IMR-90 (cell line): Measurements from ENCODE around the gene C2orf49. TPM values are rescaled to one million over a fixed set of nuclear protein-coding genes. Genes with fewer than 3 reads are reported as not detected.
A peak's percentile ranks its signal among the peaks of the same experiment; 100 is the strongest.

Experiments used
- ATAC-seq: fragments of 200-7000 bp; cut with Tn5 transposase; 2 replicates; pipeline ENCODE4 v1.9.1; 2020; ENCODE audit warnings: low read depth, mild to moderate bottlenecking, moderate library complexity
- BruUV-seq: library from RNA; stranded (reverse); fragments of 400-500 nt; replicated peaks from 2 replicates; lab custom pipeline; 2021; lab: Mats Ljungman, UMichigan
- CTCF ChIA-PET: fragments of 300-600 bp; formaldehyde crosslinking; extraction: SDS; loops from one replicate; lab custom pipeline; 2021; ENCODE audit warnings: antibody characterized with exemption; lab: Yijun Ruan, JAX
- POLR2A ChIA-PET: fragments of 300-600 bp; sonication (Branson Sonifier 250); formaldehyde crosslinking; loops from one replicate; lab custom pipeline; 2022; ENCODE audit warnings: antibody characterized with exemption; ENCODE audit not compliant: unreplicated experiment; lab: Charles Lee
- DNase-seq: peaks from one replicate; pipeline ENCODE4 v3.0.0; 2013
- H2AFZ ChIP-seq: replicated peaks from 2 replicates; pipeline ENCODE3; 2013; ENCODE audit warnings: low read length, mild to moderate bottlenecking; ENCODE audit not compliant: poor library complexity
- H2AK5ac ChIP-seq: 2 replicates; pipeline ENCODE4 v1.6.1; 2013; ENCODE audit warnings: low read depth, low read length, inconsistent platforms
- H2AK9ac ChIP-seq: replicated peaks from 2 replicates; pipeline ENCODE3; 2013; ENCODE audit warnings: mild to moderate bottlenecking, low read depth, low read length, moderate library complexity; ENCODE audit not compliant: poor library complexity
- H2BK120ac ChIP-seq: 2 replicates; pipeline ENCODE4 v1.6.1; 2013; ENCODE audit warnings: low read depth, low read length, inconsistent platforms
- H2BK15ac ChIP-seq: 3 replicates; pipeline ENCODE4 v1.6.1; 2013; ENCODE audit warnings: low read depth, low read length, inconsistent platforms
- H2BK20ac ChIP-seq: 2 replicates; pipeline ENCODE4 v1.6.1; 2013; ENCODE audit warnings: low read depth, mild to moderate bottlenecking, inconsistent platforms, low read length, moderate library complexity
- H2BK5ac ChIP-seq: 2 replicates; pipeline ENCODE4 v1.6.1; 2013; ENCODE audit warnings: mild to moderate bottlenecking, low read depth, low read length, inconsistent platforms; ENCODE audit not compliant: poor library complexity, severe bottlenecking
- H3K14ac ChIP-seq: replicated peaks from 2 replicates; pipeline ENCODE4 v1.6.1; 2013; ENCODE audit warnings: low read depth, low read length, inconsistent platforms
- H3K18ac ChIP-seq: 2 replicates; pipeline ENCODE4 v1.6.1; 2013; ENCODE audit warnings: low read depth, low read length, control low read depth
- H3K23ac ChIP-seq: 2 replicates; pipeline ENCODE4 v1.6.1; 2013; ENCODE audit warnings: low read depth, low read length, inconsistent platforms
- H3K27ac ChIP-seq: 2 replicates; pipeline ENCODE4 v1.5.1; 2013; ENCODE audit warnings: mild to moderate bottlenecking, control low read depth, low read length; ENCODE audit not compliant: insufficient read depth
- H3K27me3 ChIP-seq: 2 replicates; pipeline ENCODE4 v1.6.1; 2013; ENCODE audit warnings: low read length; ENCODE audit not compliant: control insufficient read depth, insufficient read depth
- H3K36me3 ChIP-seq: 2 replicates; pipeline ENCODE4 v1.6.1; 2013; ENCODE audit warnings: low read length, mixed read lengths; ENCODE audit not compliant: control insufficient read depth, insufficient read depth
- H3K4ac ChIP-seq: 2 replicates; pipeline ENCODE4 v1.6.1; 2013; ENCODE audit warnings: low read depth, low read length, inconsistent platforms
- H3K4me1 ChIP-seq: 2 replicates; pipeline ENCODE4 v1.6.1; 2013; ENCODE audit warnings: low read length, mixed read lengths; ENCODE audit not compliant: control insufficient read depth, insufficient read depth
- H3K4me2 ChIP-seq: 2 replicates; pipeline ENCODE4 v1.6.1; 2013; ENCODE audit warnings: low read depth, mild to moderate bottlenecking, control low read depth, low read length, moderate library complexity
- H3K4me3 ChIP-seq: 2 replicates; pipeline ENCODE4 v1.5.1; 2013; ENCODE audit warnings: low read depth, mild to moderate bottlenecking, control low read depth, low read length, moderate library complexity; ENCODE audit not compliant: insufficient read depth
- H3K56ac ChIP-seq: 2 replicates; pipeline ENCODE4 v1.6.1; 2013; ENCODE audit warnings: low read length, inconsistent platforms; ENCODE audit not compliant: insufficient read depth; ENCODE audit errors: extremely low read depth
- H3K79me1 ChIP-seq, 2 experiments: 2 replicates each; pipeline ENCODE4 v1.6.1; 2013; ENCODE audit warnings: low read length in 2 of 2, inconsistent platforms in 1 of 2, low read depth in 1 of 2
- H3K9ac ChIP-seq: 2 replicates; pipeline ENCODE4 v1.6.1; 2013; ENCODE audit warnings: low read depth, low read length, control low read depth
- H3K9me1 ChIP-seq: 2 replicates; pipeline ENCODE4 v1.6.1; 2013; ENCODE audit warnings: low read length, inconsistent platforms; ENCODE audit not compliant: insufficient read depth
- H3K9me3 ChIP-seq: 2 replicates; pipeline ENCODE4 v1.6.1; 2013; ENCODE audit warnings: low read length; ENCODE audit not compliant: control insufficient read depth, insufficient read depth
- H4K20me1 ChIP-seq: 2 replicates; pipeline ENCODE4 v1.6.1; 2013; ENCODE audit warnings: low read length, inconsistent platforms; ENCODE audit not compliant: insufficient read depth
- H4K5ac ChIP-seq: 2 replicates; pipeline ENCODE4 v1.6.1; 2013; ENCODE audit warnings: mild to moderate bottlenecking, low read depth, low read length, control low read depth
- H4K8ac ChIP-seq, 2 experiments: 2 replicates each; pipeline ENCODE4 v1.6.1; 2013; ENCODE audit warnings: low read depth in 2 of 2, low read length in 2 of 2, control low read depth in 1 of 2, inconsistent platforms in 1 of 2
- H4K91ac ChIP-seq: 2 replicates; pipeline ENCODE4 v1.6.1; 2013; ENCODE audit warnings: low read depth, low read length, inconsistent platforms; ENCODE audit not compliant: insufficient read depth
- MXI1 ChIP-seq: IDR thresholded peaks from 2 replicates; pipeline ENCODE4 v1.6.1; 2012; ENCODE audit warnings: low read depth, mild to moderate bottlenecking, low read length, moderate library complexity, borderline replicate concordance
- POLR2A ChIP-seq: IDR thresholded peaks from 2 replicates; pipeline ENCODE4 v1.6.1; 2012; ENCODE audit warnings: mild to moderate bottlenecking, low read depth, low read length
- RFX5 ChIP-seq: IDR thresholded peaks from 2 replicates; pipeline ENCODE4 v1.8.0; 2012; ENCODE audit warnings: low read depth, mild to moderate bottlenecking, low read length, moderate library complexity
- WGBS, 2 experiments: methylation state at CpG; one replicate each; pipeline versions ENCODE4 v1.1.5 to v1.1.7; 2013; ENCODE audit warnings: missing lambda C conversion rate in 2 of 2; ENCODE audit not compliant: insufficient read length in 1 of 2; ENCODE audit errors: extremely low coverage in 2 of 2; 5-methylcytosine and 5-hydroxymethylcytosine counted together
- dilution Hi-C: fragments of 300-500 bp; cut with HindIII; formaldehyde crosslinking; loops from one replicate; pipeline ENCODE4 v1.14.3; 2018; ENCODE audit warnings: low sequenced_read_pairs; ENCODE audit not compliant: unreplicated experiment
- in situ Hi-C: fragments of 300-500 bp; cut with MboI; formaldehyde crosslinking; loops from 3 replicates; pipeline ENCODE4 v1.14.3; 2019; ENCODE audit warnings: low sequenced_read_pairs, inconsistent platforms, mixed read lengths
- intact Hi-C: fragments of 100-400 bp; cut with micrococcal nuclease; formaldehyde crosslinking; loops from 2 replicates; pipeline ENCODE4 v1.10.0; 2022
- polyA plus RNA-seq, 3 experiments: library from polyadenylated mRNA; depleted of rRNA; stranded (reverse); fragments of >200 nt; gene quantifications; 2 replicates each; pipeline ENCODE4 v1.2.3, GENCODE V29; 2012; ENCODE audit warnings: low replicate concordance in 1 of 3
- total RNA-seq: library from RNA; depleted of rRNA; stranded (reverse); fragments of >200 nt; gene quantifications from 2 replicates; pipeline ENCODE4 v1.2.3, GENCODE V29; 2012

Gene C2orf49
- total and polyA plus RNA-seq, 2 of the 4 experiments (the other 2 are of a cell fraction), result 3.8 to 8.5 TPM

GRCh38 chr2:105373895-105374401, 36.6 kb downstream of the C2orf49 start:
- Histone ChIP-seq H2BK20ac (peak overlapping the region; percentile 41), H3K9me1 (peaks cover 43% of the 10 kb centered on the region), H2BK5ac (peak overlapping the region; percentile 97), H4K20me1 (peaks cover 63% of the 10 kb centered on the region), H3K4me1 (peaks cover 52% of the 10 kb centered on the region), H4K5ac (peak overlapping the region; percentile 80), H3K56ac (no peak overlapping the region), H3K79me1 (peaks cover 45 to 88% of the 10 kb centered on the region in 2 experiments), H2AFZ (no peak overlapping the region), H2BK15ac (no peak overlapping the region), H3K9me3 (no peaks in the 10 kb centered on the region), H3K14ac (peak overlapping the region; percentile 34), H2BK120ac (peak overlapping the region; percentile 61), H3K27ac (peak overlapping the region; percentile 83), H3K9ac (peak overlapping the region; percentile 27), H3K18ac (peak overlapping the region; percentile 77), H3K4ac (peak overlapping the region; percentile 93), H3K4me2 (no peak overlapping the region), H3K27me3 (no peaks in the 10 kb centered on the region), H4K91ac (peak overlapping the region; percentile 18), H4K8ac (peak overlapping the region; percentile 5 to 88), H3K4me3 (no peak overlapping the region), H3K23ac (peak overlapping the region; percentile 9), H2AK9ac (no peak overlapping the region), H2AK5ac (peak overlapping the region; percentile 85), H3K36me3 (peaks cover 75% of the 10 kb centered on the region)
- intact Hi-C loops, result no loop called here
- POLR2A ChIA-PET, result no interaction called here
- no peak for DNase-seq
- TF ChIP-seq POLR2A, result no peak
- no peak for TF ChIP-seq RFX5
- no peak for TF ChIP-seq MXI1
- dilution Hi-C loops, result no loop called here
- no TSS peak for BruUV-seq
- CTCF ChIA-PET, result interaction anchor here (0.5 kb wide), 1 partner anchor 61 kb away, joined by 3 read pairs; no protein-coding TSS in a partner anchor
- in situ Hi-C loops, result no loop called here
- ATAC-seq, result no peak
- 88% methylated on average over 5 of the region's 9 CpGs; no CpG with 5 or more reads in 1 of the 2 experiments for WGBS, 2 experiments
